HEK293 (cell line): ENCODE results near the gene EEF2K.

Experiments
- CTCF ChIA-PET: fragments of 350-600 bp; formaldehyde crosslinking; extraction: SDS; loops from one replicate; lab custom pipeline; 2021; ENCODE audit warnings: antibody characterized with exemption; lab: Yijun Ruan, JAX
- POLR2A ChIA-PET: fragments of 300-600 bp; formaldehyde crosslinking; extraction: SDS; loops from one replicate; lab custom pipeline; 2020; ENCODE audit warnings: antibody characterized with exemption, inconsistent platforms; lab: Yijun Ruan, JAX
- H3K27ac ChIP-seq: fragments of 200-500 bp; sonication (Bioruptor generic); 2 replicates; pipeline ENCODE4 v1.5.1; 2014; ENCODE audit warnings: low read depth, low read length, control low read depth, inconsistent platforms; ENCODE audit errors: extremely low read depth
- H3K36me3 ChIP-seq, 2 experiments: fragments of 200-500 bp in 1 of 2; sonication (Bioruptor generic) in 1 of 2; 1 replicate in 1 of 2; 2 replicates in 1 of 2; pipeline ENCODE4 v1.5.1; 2014 to 2017; ENCODE audit warnings: inconsistent platforms in 2 of 2, low read length in 2 of 2; ENCODE audit not compliant: control insufficient read depth in 2 of 2, insufficient read depth in 1 of 2
- H3K4me1 ChIP-seq: fragments of 200-500 bp; sonication (Bioruptor generic); 2 replicates; pipeline ENCODE4 v1.5.1; 2014; ENCODE audit warnings: mild to moderate bottlenecking, low read length, inconsistent platforms; ENCODE audit not compliant: control insufficient read depth, insufficient read depth
- H3K4me3 ChIP-seq: 2 replicates; pipeline ENCODE4 v1.5.1; 2011; ENCODE audit warnings: low read depth, mild to moderate bottlenecking, control low read depth, low read length, moderate library complexity
- H3K9me3 ChIP-seq: fragments of 200-500 bp; sonication (Bioruptor generic); 2 replicates; pipeline ENCODE4 v1.5.1; 2014; ENCODE audit warnings: low read depth, low read length, inconsistent platforms; ENCODE audit not compliant: control insufficient read depth, insufficient read depth
- CTCF ChIP-seq: fragments of 450-650 bp; formaldehyde crosslinking; IDR thresholded peaks from 2 replicates; pipeline ENCODE4 v1.5.1; 2016; ENCODE audit warnings: missing biosample characterization, missing genetic modification characterization
- FEZF1 ChIP-seq: fragments of 450-650 bp; formaldehyde crosslinking; IDR thresholded peaks from 2 replicates; pipeline ENCODE4 v1.5.1; 2016; ENCODE audit warnings: missing biosample characterization, missing genetic modification characterization
- GFI1B ChIP-seq: fragments of 450-650 bp; formaldehyde crosslinking; IDR thresholded peaks from 2 replicates; pipeline ENCODE4 v1.5.1; 2016; ENCODE audit warnings: missing biosample characterization, missing genetic modification characterization
- GLI2 ChIP-seq: fragments of 450-650 bp; formaldehyde crosslinking; IDR thresholded peaks from 2 replicates; pipeline ENCODE4; 2017; ENCODE audit warnings: missing biosample characterization, missing genetic modification characterization, low read depth, borderline replicate concordance
- KLF8 ChIP-seq: fragments of 450-650 bp; formaldehyde crosslinking; IDR thresholded peaks from 2 replicates; pipeline ENCODE4 v1.5.1; 2016; ENCODE audit warnings: missing biosample characterization, missing genetic modification characterization
- PATZ1 ChIP-seq: fragments of 450-650 bp; formaldehyde crosslinking; IDR thresholded peaks from 2 replicates; pipeline ENCODE4 v1.5.1; 2016; ENCODE audit warnings: missing biosample characterization, missing genetic modification characterization
- SP2 ChIP-seq: fragments of 450-650 bp; formaldehyde crosslinking; IDR thresholded peaks from 2 replicates; pipeline ENCODE4 v1.5.1; 2016; ENCODE audit warnings: missing biosample characterization, missing genetic modification characterization
- SP7 ChIP-seq: fragments of 450-650 bp; formaldehyde crosslinking; IDR thresholded peaks from 2 replicates; pipeline ENCODE4 v1.5.1; 2016; ENCODE audit warnings: missing biosample characterization, missing genetic modification characterization
- ZEB2 ChIP-seq: fragments of 450-650 bp; formaldehyde crosslinking; IDR thresholded peaks from 2 replicates; pipeline ENCODE4 v1.5.1; 2016; ENCODE audit warnings: missing biosample characterization, missing genetic modification characterization
- ZFP69B ChIP-seq: fragments of 450-650 bp; formaldehyde crosslinking; IDR thresholded peaks from 2 replicates; pipeline ENCODE4 v1.5.1; 2016; ENCODE audit warnings: missing biosample characterization, missing genetic modification characterization
- ZNF133 ChIP-seq: fragments of 450-650 bp; formaldehyde crosslinking; IDR thresholded peaks from 2 replicates; pipeline ENCODE4 v1.5.1; 2016; ENCODE audit warnings: missing biosample characterization, missing genetic modification characterization
- ZNF175 ChIP-seq: fragments of 450-650 bp; formaldehyde crosslinking; IDR thresholded peaks from 2 replicates; pipeline ENCODE4 v1.5.1; 2016; ENCODE audit warnings: missing biosample characterization, missing genetic modification characterization
- ZNF211 ChIP-seq: fragments of 450-650 bp; formaldehyde crosslinking; IDR thresholded peaks from 2 replicates; pipeline ENCODE4 v1.5.1; 2016; ENCODE audit warnings: low read depth, missing biosample characterization, missing genetic modification characterization
- ZNF350 ChIP-seq: fragments of 450-650 bp; formaldehyde crosslinking; IDR thresholded peaks from 2 replicates; pipeline ENCODE4 v1.5.0; 2017; ENCODE audit warnings: missing biosample characterization, mild to moderate bottlenecking, missing genetic modification characterization
- ZNF37A ChIP-seq: fragments of 450-650 bp; IDR thresholded peaks from 2 replicates; pipeline ENCODE4 v1.5.1; 2018; ENCODE audit warnings: missing biosample characterization, missing genetic modification characterization
- ZNF391 ChIP-seq: fragments of 450-650 bp; formaldehyde crosslinking; IDR thresholded peaks from 2 replicates; pipeline ENCODE4 v1.5.1; 2016; ENCODE audit warnings: low read depth, missing biosample characterization, missing genetic modification characterization, borderline replicate concordance
- ZNF433 ChIP-seq: fragments of 450-650 bp; formaldehyde crosslinking; IDR thresholded peaks from 2 replicates; pipeline ENCODE4 v1.5.1; 2016; ENCODE audit warnings: missing biosample characterization, missing genetic modification characterization, low read depth
- ZNF48 ChIP-seq: fragments of 450-650 bp; formaldehyde crosslinking; IDR thresholded peaks from 2 replicates; pipeline ENCODE4 v1.5.1; 2016; ENCODE audit warnings: missing biosample characterization, missing genetic modification characterization
- ZNF510 ChIP-seq: fragments of 450-650 bp; formaldehyde crosslinking; IDR thresholded peaks from 2 replicates; pipeline ENCODE4 v1.5.1; 2018; ENCODE audit warnings: mild to moderate bottlenecking, missing genetic modification characterization, missing biosample characterization; ENCODE audit not compliant: insufficient replicate concordance
- ZNF558 ChIP-seq: fragments of 450-650 bp; formaldehyde crosslinking; IDR thresholded peaks from 2 replicates; pipeline ENCODE4 v1.5.1; 2016; ENCODE audit warnings: missing biosample characterization, missing genetic modification characterization
- ZNF561 ChIP-seq: fragments of 450-650 bp; IDR thresholded peaks from 2 replicates; pipeline ENCODE4 v1.5.1; 2018; ENCODE audit warnings: missing biosample characterization, missing genetic modification characterization, borderline replicate concordance
- ZNF623 ChIP-seq: fragments of 450-650 bp; formaldehyde crosslinking; IDR thresholded peaks from 2 replicates; pipeline ENCODE4 v1.5.1; 2016; ENCODE audit warnings: missing biosample characterization, missing genetic modification characterization
- ZNF670 ChIP-seq: fragments of 450-650 bp; formaldehyde crosslinking; IDR thresholded peaks from 2 replicates; pipeline ENCODE4 v1.5.1; 2016; ENCODE audit warnings: missing biosample characterization, missing genetic modification characterization, low read depth
- ZNF692 ChIP-seq: fragments of 450-650 bp; formaldehyde crosslinking; IDR thresholded peaks from 2 replicates; pipeline ENCODE4 v1.5.1; 2016; ENCODE audit warnings: missing biosample characterization, missing genetic modification characterization
- ZSCAN18 ChIP-seq: fragments of 450-650 bp; formaldehyde crosslinking; IDR thresholded peaks from 2 replicates; pipeline ENCODE4 v1.5.1; 2016; ENCODE audit warnings: missing biosample characterization, missing genetic modification characterization

Gene EEF2K

GRCh38 chr16:22297871-22298733 is 92.0 kb downstream of the EEF2K start (continued):
- TF ChIP-seq GFI1B (tag by site-specific recombination) (peak; percentile 47; the same call in 1 of the 2 replicates), GLI2 (peak; percentile 17; the same call in 1 of the 2 replicates), ZNF670 (no peak), ZNF558 (tag by site-specific recombination) (peak; percentile 80; the same call in 1 of the 2 replicates), ZNF37A (tag by site-specific recombination) (peak; percentile 56; the same call in 1 of the 2 replicates), ZNF510 (tag by site-specific recombination) (peak; percentile 2), ZFP69B (tag by site-specific recombination) (peak; percentile 87), KLF8 (peak; percentile 76; the same call in 1 of the 2 replicates), ZNF561 (tag by site-specific recombination) (peak; percentile 90), SP7 (tag by site-specific recombination) (peak; percentile 89), ZNF175 (no peak), ZNF692 (peak; percentile 87), ZNF433 (tag by site-specific recombination) (no peak), ZNF211 (no peak)

- TF ChIP-seq SP2 (tag by site-specific recombination) (no peak), ZNF623 (peak; percentile 92)
- ChIA-PET CTCF (interaction anchor here (0.6 to 2.2 kb wide), 3 partner anchors 20 to 105 kb away, joined by 3 to 14 read pairs (median 3); no protein-coding TSS in a partner anchor), POLR2A (interaction anchor here (1.1 to 1.7 kb wide), 2 partner anchors 93 to 108 kb away, joined by 7 read pairs; partner anchors contain the start of gene EEF2K)
- Histone ChIP-seq H3K4me3 (no peak overlapping the region), H3K36me3 (peaks cover 8 to 22% of the 10 kb centered on the region in 2 experiments; a peak in 2 of 3 replicates), H3K4me1 (no peaks in the 10 kb centered on the region), H3K27ac (no peak overlapping the region), H3K9me3 (no peaks in the 10 kb centered on the region)
Measured at GRCh38 chr16:22299036-22299435, 93.0 kb downstream of the EEF2K start.

GRCh38 chr16:22300427-22301071 is 94.5 kb downstream of the EEF2K start:
- H3K36me3 ChIP-seq: peaks cover 11 to 37% of the 10 kb centered on the region in 2 experiments; a peak in 2 of 3 replicates

More at GRCh38 chr16:22300427-22301071, 94.5 kb downstream of the EEF2K start:
- H3K27ac ChIP-seq: no peak overlapping the region
- POLR2A ChIA-PET: interaction anchor here (0.8 kb wide), 1 partner anchor 95 kb away, joined by 3 read pairs; the partner anchor contains the start of gene EEF2K
- CTCF ChIA-PET: interaction anchor here (0.6 to 2.2 kb wide), 23 partner anchors 9 to 1512 kb away, joined by 3 to 16 read pairs (median 4); partner anchors contain the start of gene EEF2K
- no peak for TF ChIP-seq ZNF133 (tag by site-specific recombination)
- TF ChIP-seq ZNF350: no peak
- TF ChIP-seq ZEB2 (tag by site-specific recombination): 0 out of 2 replicates have a peak, but pooled peaks have one; percentile 19
- TF ChIP-seq ZNF391: no peak
- no peak for TF ChIP-seq ZNF48
- no peak for TF ChIP-seq FEZF1
- TF ChIP-seq ZSCAN18: no peak
- TF ChIP-seq PATZ1 (tag by site-specific recombination): no peak
- peak; percentile 59; the same call in 1 of the 2 replicates for TF ChIP-seq CTCF (tag by site-specific recombination)
- TF ChIP-seq, all 188 proteins: peak for 2
- H3K9me3 ChIP-seq: no peaks in the 10 kb centered on the region
- H3K4me3 ChIP-seq: no peak overlapping the region
- H3K4me1 ChIP-seq: no peaks in the 10 kb centered on the region
